NCI-H526 (cell line): Measurements from ENCODE around the gene DNPEP.
"Not testable (repeated sequence)": the region's sequence is repeated elsewhere in the genome, so short reads cannot be mapped to it uniquely, and the experiment has no call there.

Source experiments
- DNase-seq, 2 experiments: peaks; one replicate each; lab custom pipeline; 2025; lab: John Stamatoyannopoulos, UW

Gene DNPEP

DNA sequence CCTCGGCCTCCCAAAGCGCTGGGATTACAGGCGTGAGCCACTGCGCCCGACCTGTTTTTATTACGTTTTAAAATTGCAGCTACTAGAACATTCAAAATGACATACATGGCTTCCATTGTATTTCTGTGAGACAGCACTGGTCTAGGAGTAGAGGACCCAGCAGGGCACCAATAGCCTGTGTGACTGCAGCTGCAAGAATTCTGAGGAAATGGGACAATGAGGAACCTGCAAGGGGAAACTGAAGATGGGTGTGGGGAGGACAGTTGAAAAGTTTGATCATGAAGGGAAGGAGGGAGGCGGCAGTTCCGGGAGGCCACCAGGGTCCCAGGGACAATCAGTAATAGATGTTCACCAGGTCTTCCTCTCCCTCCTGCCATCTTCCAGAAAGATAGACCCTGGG, 13.9 kb upstream of the DNPEP start:
- no peak for DNase-seq

DNA sequence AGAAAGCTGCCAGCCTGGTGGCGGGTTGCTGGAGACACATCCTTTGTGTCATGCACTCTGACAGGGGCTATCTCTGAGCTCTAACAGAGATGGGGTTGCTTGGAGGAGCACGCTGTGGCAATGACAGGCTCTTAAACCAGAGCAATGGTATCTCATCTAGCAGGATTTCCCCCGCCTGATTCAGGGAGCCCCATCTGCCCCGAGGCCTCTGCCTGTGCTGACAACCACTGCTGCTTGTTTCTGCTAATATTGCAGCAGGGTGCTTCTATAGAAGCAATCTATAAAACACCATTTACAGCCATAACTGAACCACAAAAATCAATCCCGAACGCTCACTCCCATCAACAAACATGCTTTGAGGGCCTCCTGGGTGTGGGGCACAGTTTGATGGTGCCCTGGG, 12.8 kb upstream of the DNPEP start:
- no peak for DNase-seq

DNA sequence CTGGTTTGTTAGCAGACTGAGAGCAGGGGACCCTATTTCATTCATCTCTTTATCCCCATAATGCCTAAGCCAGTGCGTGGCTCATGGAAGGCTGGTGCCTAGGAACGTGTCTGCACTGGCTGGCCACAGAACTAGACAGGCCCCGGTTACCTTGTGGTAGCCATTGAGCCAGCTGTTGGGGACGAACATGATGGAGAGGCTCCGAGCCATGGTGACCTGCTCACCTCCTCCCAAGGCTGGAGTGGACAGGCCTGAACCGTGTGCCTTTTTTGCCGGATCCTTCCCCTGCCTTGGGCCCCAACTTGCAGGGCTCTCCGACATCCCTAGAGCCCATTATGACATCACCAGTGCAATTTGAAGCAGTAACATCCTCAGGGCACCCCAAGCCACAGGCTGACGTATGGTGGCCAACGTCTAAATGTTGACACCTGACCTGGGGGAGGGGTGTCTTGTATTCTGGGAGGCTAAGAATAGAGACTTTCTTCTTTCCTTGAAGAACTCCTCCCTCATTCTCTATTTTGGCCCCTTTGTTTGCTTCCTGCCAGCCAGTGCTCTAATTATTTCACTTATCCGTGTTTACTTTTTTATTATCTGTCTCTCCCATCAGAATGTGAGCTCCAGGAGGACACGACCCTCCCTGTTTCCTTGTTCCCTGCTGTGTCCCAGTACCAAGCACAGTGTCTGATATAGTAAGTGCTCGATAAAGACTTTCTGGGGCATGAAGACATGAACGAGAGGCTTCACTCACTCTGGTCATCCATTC, 12.2 kb upstream of the DNPEP start:
- no peak for DNase-seq

DNA sequence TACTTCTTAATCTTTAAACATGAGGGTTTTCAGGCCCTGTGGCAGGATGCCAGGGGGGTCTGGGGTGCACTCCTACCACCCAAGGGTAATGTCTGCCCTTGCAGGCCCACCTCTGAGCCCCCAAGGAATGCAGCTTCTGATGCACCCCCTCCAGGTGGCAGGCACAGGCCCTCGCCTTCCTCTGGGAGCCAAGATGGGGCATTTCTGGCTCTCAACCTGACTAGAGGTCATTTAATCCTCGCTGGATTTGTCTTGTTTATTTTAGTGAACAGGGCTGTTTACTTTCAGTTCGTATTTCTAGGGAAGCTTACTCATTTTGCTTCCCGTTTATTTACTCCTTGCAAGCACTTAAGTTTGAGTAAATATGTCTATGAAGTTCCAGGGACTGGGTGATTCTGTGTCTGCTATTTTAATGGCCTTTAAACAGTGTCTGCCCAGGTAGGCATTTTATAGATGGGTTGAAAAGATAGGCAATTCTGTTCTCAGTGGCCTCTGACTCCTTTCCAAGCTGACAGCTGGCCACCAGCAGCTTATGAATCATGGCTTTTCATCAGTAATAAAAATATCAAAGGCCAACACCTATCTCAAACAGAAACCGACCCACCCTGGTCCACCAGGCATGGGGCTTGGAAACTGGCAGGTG, 11.1 kb upstream of the DNPEP start:
- no peak for DNase-seq

DNA sequence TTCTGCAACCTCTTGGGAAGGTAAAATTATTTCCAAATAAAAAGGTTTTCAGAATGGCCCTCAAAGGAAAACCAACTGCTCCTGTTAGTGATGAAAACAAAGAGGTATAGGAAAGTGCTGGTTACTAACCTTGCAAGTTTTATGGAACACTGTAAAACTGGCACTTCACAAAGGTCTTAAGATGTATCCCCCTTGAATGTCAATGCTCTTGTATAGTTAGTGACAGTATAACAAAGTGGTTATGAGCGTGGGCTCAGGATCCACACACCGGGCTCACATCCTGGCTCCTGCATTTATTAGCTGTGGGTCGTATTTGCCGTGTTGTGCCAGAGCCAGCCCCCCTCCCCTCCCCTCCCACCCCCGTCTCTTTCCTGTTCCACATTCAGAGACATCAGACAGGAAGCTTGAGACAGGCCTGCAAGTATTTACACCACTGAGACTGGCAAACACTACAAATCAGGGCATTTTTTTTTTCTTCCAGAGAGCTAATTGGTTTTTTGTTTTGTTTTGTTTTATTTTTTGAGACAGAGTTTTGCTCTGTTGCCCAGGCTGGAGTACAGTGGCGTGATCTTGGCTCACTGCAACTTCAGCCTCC, 9.2 kb upstream of the DNPEP start:
- no peak for DNase-seq

DNA sequence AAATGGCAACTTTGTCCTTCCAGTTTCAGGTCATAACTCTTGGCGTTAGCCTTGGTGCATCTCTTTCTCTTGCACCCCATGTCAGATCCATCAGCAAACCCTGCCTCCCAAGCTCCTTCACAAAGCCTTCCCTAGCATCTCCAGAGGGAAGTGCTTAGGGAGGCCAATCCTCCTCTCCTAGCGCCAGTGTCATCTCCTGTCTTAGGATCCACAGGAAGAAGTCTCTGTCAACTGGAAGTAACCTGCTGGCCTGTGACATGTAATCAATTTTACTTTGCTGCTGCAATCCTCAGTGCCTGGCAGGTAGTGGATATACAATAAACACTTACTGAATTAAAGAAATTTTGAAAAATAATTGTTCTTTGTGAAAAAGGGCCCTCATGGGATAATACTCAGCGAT, 7.9 kb upstream of the DNPEP start:
- no peak for DNase-seq

DNA sequence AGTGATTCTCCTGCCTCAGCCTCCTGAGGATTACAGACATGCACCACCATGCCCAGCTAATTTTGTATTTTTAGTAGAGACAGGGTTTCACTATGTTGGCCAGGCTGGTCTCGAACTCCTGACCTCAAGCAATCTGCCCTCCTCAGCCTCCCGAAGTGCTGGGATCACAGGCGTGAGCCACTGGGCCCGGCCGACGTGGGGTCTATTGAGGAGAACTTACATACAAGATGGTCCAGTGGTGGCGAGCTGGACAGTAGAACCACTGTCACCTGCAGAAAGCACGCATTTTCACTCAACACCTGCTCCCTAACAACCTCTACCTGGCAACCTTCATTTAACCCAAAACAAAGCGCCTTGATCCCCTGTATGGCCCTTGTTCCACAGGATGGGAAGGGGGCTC, 7.3 kb upstream of the DNPEP start:
- DNase-seq: not testable (repeated sequence)

DNA sequence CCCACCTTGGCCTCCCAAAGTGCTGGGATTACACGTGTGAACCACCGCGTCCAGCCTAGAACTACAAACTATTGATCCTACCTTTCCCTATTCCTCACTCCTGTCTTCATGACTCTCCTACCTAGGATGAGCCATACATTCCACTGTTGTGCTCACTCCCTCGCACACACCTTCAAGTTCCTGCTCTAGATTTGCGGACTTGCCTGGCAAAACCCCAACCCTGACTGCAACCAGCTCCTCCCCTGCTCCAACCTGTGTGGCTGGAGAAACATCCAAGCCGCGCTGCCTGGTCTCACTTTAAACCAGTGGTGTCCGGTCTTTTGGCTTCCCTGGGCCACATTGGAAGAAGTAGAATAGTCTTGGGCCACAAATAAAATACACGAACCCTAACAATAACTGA, 5.0 kb upstream of the DNPEP start:
- DNase-seq: no peak

DNA sequence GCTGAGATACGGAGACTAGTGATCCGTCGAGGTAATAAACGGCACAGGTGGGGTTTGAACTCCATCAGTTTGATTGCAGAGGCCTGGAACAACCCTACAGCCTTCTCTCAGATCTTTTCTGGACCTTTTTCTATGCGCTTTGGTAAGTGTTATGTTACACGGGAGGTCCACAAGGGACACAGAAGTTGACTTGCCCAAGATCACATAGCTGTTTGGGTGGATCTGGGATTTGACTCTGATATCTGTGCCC, 1.1 kb upstream of the DNPEP start:
- DNase-seq: no peak

DNA sequence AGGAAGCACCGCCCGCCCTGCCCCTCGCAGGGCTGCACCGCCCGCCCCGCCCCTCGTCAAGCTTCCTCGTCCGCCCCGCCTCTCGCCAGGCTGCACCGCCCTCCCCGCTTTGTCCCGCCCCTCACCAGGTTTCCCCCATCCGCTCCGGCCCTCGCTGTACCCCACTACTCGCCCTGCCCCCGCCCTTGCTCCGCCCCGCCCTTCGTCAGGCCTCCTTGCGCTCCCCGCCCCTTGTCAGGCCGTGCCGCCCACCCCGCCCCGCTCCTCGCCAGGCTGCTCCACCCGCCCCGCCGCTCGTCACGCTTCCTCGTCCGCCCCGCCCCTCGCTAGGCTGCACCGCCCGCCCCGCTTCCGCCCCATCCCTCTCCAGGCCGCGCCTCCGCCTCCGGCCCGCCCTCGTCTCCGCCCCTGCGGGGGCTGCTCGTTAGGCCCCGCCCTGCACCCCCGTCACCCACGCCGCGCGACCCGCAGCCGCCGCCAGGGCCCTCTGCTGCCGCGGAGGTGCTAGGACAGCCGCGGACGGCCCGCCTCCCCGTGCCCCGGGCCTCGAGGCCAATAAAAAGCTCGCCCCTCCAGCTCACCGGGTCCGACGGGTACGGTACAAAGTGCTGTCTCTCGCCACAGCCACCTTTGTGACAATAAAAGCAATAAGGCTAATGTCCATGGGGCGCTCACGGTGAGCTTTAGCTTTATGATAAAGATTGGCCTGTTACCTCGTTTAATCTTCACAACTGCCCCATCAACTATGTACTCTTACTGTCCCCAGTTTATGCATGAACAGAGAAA, 602 bp upstream of the DNPEP start:
- DNase-seq: peak; percentile 64 to 97

DNA sequence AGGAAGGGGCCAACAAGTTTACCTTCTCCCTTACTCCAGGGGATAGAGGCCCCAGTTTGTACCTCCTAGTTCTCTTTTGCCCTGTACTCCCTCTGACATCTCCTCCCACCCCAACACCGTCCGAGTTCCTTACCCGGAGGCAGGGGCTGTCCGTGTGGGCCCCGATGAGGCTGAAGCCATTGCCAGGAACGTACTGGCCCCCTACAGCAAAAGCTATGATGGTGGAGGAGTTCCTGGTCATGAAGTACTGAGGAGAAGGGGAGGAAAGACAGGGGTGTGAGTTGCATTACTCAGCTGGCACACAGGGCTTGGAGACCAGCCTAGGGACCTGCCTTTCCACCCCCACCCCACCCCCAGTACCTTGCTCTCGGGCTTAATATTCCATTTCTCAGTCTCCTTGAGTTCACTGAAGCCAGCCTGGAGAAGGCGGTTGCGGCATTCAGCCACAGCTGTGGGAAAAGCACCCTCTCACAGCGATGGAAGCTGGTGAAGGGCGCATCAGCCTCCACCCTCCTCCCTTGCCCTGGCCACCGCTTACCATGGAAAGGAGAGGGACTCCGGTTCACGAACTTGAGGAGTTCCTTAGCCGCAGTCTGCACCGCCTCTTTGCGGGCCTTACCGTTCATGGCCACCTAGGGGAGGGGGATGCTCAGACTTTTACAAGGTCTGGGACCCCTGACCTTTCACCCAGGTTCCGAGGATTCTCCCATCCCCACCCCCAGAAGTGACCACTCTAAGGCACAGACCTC, 1.0 kb downstream of the DNPEP start:
- DNase-seq: peak in 1 of 2 experiments; percentile 63

DNA sequence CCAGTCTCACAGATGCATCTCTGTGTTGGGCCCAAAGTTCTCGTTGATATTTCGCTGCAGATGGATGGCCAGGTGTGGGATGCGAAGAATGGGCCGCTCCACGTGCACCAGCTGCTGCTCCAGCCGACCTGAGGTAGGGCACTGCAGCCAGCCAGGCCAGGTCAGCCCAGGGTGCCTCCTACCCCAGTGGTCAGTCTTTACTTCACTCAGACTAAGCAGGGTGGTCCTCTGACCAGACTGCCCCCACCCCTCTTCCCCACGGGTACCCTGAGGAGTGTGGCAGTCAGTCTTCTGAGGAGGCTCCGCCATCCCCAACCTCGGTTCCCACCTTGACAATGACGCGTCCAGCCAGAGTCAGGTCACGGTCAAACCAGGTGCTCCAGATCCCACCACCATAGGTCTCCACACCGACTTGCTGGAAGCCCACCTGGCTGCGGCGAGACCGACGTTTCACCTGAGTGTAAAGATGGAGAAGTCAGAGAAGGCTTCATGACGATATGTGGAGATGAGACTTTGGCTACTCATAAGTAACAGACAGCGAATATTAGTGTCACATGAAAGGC, 1.7 kb downstream of the DNPEP start:
- no peak for DNase-seq

DNA sequence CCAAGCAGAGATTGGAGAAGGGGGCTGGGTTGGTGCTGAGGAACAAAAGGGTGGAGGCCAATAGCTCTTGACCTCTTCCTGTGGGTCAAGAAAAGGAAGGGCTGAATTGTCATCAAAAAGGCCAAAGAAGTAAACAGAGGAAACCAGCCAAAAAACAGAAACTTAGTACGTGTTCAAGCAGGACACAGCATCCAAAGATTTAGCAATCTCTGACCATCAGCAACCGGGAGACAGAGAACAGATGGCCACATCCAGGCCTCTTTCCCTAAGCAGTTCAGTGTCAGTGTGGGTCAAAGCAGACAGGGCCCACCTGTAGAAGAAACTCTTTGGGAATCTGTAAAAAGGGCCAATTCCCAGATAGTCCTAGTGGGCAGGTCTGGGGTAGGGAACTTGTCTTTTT, 2.9 kb downstream of the DNPEP start:
- no peak for DNase-seq

DNA sequence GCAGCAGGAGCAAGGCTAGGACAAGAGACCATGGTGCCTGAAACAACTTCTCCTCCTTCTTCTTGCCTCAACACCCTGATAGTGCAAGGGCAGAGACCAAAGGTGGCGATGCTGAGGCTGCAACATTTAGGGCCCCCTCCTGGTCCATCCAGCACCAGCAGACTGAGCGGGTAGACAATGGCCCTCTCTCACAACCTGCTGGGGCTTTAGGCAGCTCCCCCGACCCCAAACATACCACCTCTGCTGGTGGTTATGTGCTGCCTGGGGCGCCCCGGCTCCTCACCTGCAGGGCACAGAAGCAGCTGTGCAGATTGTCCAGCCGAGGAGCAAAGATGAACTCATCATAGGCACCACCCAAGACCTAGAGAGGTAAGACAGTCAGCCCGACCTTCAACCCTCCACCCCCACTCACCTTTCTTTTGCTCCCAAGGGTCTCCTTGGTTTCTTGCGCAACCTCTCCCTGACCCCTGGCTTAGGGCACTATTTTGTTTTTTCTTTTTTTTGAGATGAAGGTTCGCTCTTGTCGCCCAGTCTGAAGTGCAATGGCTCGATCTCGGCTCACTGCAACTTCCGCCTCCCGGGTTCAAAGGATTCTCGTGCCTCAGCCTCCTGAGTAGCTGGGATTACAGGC, 3.5 kb downstream of the DNPEP start:
- no peak for DNase-seq

DNA sequence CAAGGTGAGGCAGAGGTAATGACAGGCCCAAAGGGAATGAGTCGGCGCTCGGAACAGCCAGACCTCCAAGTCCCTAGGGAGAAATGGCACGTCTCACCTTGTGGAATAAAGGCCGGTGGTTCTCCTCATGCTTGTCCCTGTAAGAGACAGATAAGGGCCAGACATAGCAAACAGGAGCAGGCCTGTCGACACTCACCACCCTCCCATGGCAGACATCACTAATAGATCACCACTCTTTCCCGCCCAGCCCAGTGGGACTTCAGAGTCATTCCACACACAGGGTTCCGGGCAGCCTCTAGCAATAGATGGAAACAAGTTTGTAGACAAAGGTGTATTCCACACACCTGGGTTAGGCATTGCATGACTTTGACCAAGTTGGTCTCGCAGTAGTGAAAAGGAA, 6.3 kb downstream of the DNPEP start:
- DNase-seq: no peak

DNA sequence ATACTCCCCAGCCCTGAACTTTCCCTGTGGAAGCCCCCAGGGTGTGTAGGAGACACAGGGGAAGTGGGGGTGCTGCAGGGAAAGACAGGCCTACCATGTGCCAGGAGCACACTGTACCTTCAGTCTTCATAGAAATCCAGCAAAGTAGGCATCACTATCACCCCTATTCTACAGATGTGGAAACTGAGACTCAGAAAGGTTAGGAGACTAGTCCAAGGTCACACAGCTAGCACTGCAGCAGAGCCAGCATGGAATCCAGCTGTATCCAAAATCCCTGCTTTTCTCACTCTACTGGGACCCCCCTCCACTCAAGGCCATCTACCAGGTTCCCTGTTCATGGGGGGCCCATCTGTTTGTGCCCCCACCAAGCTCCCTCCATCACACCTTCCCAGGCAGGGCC, 6.8 kb downstream of the DNPEP start:
- DNase-seq: no peak

DNA sequence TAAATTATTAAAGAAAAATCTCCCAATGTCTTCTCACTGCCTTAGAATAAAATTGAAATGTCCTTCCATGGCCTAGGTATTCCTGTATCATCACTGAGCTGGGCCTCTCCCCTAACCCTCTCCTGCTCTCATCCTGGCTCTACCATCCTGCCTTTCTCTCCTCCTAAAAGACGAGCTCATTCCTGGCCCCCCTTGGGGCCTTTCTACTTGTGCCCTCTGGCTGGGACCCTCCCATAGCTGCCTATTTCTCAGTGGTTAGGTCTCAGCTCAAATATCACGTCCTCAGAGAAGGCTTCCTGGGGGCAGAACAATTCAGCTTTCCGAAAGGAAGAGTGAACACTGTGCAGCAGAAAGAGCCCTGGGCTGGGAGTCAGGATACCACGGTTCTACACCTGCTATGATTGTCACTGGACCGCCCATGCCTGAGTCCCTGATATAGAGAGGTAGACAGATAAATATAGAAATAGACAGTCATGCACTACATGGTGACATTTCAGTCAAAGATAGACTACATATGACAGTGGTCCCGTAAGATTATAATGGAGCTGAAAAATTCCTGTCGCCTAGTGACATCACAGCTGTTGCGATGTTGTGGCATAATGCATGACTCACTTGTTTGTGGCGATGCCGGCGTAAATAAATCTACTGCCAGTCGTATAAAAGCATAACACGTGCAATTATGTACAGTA, 9.4 kb downstream of the DNPEP start:
- no peak for DNase-seq

DNA sequence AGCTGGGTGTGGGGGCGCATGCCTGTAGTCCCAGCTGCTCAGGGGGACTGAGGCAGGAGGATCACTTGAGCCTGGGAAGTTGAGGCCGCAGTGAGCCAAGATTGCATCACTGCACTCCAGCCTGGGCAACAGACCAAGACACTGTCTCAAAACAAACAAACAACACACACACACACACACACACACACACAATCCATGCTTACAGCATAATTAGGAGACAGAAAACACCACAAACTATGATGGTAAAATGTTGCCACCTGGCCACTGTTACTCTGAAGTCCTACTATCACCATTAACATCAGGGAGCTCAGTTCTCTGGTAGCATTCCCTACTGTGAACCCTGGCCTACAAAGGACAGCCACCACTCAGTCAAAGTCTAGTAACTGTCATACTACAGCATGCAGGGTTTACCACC, 18.3 kb downstream of the DNPEP start:
- no peak for DNase-seq

DNA sequence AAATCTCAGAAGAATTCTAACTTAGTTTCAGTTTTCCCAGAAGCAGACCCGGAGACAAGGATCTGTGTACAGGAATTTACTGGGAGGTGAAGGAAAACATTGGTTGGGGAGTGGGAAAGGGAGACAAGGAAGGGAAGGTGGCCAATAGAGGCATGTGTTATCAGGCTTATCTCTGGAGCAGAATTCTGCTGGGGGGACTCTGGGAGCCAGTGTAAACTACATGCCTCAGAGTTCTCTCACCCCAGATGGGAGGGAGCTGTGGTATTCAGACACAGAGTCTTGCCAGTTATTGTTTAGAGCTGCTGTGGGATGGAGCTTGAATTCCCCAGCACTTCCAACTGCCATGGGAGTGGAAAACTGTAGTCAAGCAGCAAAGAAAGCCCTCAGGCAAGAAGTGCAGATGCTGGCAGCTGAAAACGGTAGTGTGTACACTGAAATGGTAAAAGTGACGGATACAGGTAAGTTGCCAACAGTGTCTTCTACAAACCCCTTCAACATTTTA, 19.0 kb downstream of the DNPEP start:
- peak; percentile 35 to 37 for DNase-seq

DNA sequence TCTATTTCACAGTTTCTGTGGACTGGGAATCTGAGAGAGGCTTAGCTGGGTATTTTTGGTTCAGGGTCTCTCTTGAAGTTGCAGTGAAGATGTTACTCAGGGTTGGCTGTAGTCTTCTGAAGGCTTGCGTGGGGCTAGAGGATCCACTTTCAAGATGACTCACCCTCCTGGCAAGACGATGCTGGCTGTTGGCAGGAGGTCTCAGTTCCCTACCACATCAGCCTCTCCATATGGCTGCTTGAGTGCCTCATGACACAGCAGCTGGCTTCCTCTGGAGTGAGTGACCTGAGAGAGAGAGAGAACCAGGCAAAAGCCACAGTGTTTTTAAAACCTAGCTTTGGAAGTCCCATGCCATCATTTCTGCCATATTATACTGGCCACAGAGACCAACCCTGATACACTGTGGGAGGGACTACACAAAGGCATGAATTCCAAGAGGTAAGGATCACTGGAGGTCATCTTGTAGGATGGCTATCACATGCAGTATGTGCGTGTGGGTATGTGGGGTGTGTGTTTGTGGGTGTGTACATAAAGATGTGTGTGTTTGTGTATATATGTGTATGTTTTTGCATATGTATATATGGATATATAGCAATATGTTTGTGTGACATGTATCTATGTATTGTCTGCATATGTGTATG, 25.1 kb downstream of the DNPEP start:
- DNase-seq: no peak
